ENCODE measurements around the gene LRRC26.
"Not testable (repeated sequence)": the region's sequence is repeated elsewhere in the genome, so short reads cannot be mapped to it uniquely, and the experiment has no call there.

The LRRC26 gene

GRCh38 chr9:137123468-137123837 is 46.4 kb downstream of the LRRC26 start:
- in situ Hi-C loops (cut with HindIII; ENCODE audit: low sequenced_read_pairs): no loop called here

GRCh38 chr9:137122796-137123467 is 46.9 kb downstream of the LRRC26 start:
- H3K4me3 ChIP-seq (ENCODE audit: low read depth, low read length); in situ Hi-C loops (cut with HindIII; ENCODE audit: low sequenced_read_pairs); DNase-seq (ENCODE audit: low read depth): not testable (repeated sequence)

More at GRCh38 chr9:137123468-137123837, 46.4 kb downstream of the LRRC26 start:
- TF ChIP-seq CTCF (IDR thresholded peaks at IDR 0.05; ENCODE audit: low read depth, low read length, missing control alignments): no peak
- no peak overlapping the region for H3K4me3 ChIP-seq (ENCODE audit: low read depth, low read length)
- DNase-seq (ENCODE audit: low read depth): no peak

GRCh38 chr9:137121927-137122795 is 47.7 kb downstream of the LRRC26 start:
- DNase-seq (ENCODE audit: low read depth); in situ Hi-C loops (cut with HindIII; ENCODE audit: low sequenced_read_pairs); H3K4me3 ChIP-seq (ENCODE audit: low read depth, low read length): not testable (repeated sequence)

Data from astrocyte of the cerebellum (primary cell).